ENCODE data around the gene SPPL2B. TPM values are rescaled to one million over a fixed set of nuclear protein-coding genes. Genes with fewer than 3 reads are reported as not detected.

Gene SPPL2B
- polyA plus RNA-seq, 1 of the 3 experiments (the other 2 are of a cell fraction): 58.1 TPM

GRCh38 chr19:2334986-2335846 lies 6.7 kb downstream of the SPPL2B start:
- Histone ChIP-seq H3K36me3 (replicated peaks in 1 of 2; ENCODE audit: control insufficient read depth in 1 of 2, insufficient read depth in 2 of 2, low read length in 1 of 2) (peaks cover 0 to 4% of the 10 kb centered on the region in 2 experiments), H3K27me3 (ENCODE audit: insufficient read depth) (no peaks in the 10 kb centered on the region), H3K9me3 (no peaks in the 10 kb centered on the region), H3F3A (replicated peaks; ENCODE audit: insufficient read depth) (peaks cover 18% of the 10 kb centered on the region), H4K20me1 (ENCODE audit: insufficient read depth) (peaks cover 20% of the 10 kb centered on the region), H3K79me2 (ENCODE audit: insufficient read depth) (peaks cover 57% of the 10 kb centered on the region), H3K27ac (ENCODE audit: low read depth in 2 of 2, low read length in 1 of 2) (no peak overlapping the region), H3K9me2 (no peaks in the 10 kb centered on the region), H3K4me1 (ENCODE audit: control insufficient read depth in 1 of 2, insufficient read depth in 2 of 2, low read depth in 1 of 2, low read length in 1 of 2) (peaks cover 0 to 2% of the 10 kb centered on the region in 2 experiments; a peak in 1 of 4 replicates), H3K4me2 (no peak overlapping the region), H3K4me3 (ENCODE audit: low read depth in 2 of 2, low read length in 1 of 2) (no peak overlapping the region), H3K9ac (no peak overlapping the region), H2AFZ (ENCODE audit: low read depth) (no peak overlapping the region)
- WGBS (ENCODE audit: low lambda C conversion rate): 95% methylated on average over 25 of the region's 26 CpGs
- POLR2A ChIA-PET: interaction anchor here (1.1 kb wide), 1 partner anchor 19 kb away, joined by 3 read pairs; no protein-coding TSS in a partner anchor
- CTCF ChIA-PET: no interaction called here
- DNase-seq: peak; percentile 61
- no peak for TF ChIP-seq FOXJ3 (CRISPR knock-in tag; IDR thresholded peaks at IDR 0.05)
- TF ChIP-seq EZH2phosphoT487 (IDR thresholded peaks at IDR 0.05; ENCODE audit: borderline replicate concordance, low read depth): no peak
- no peak for TF ChIP-seq MXI1 (IDR thresholded peaks at IDR 0.05; ENCODE audit: low read depth, low read length)
- TF ChIP-seq POLR2AphosphoS5 (IDR thresholded peaks at IDR 0.05; ENCODE audit: low read depth, low read length): no peak
- no peak for TF ChIP-seq SIN3A (IDR thresholded peaks at IDR 0.05; ENCODE audit: borderline replicate concordance, low read depth, low read length)
- no peak for TF ChIP-seq GATA2 (CRISPR knock-in tag; IDR thresholded peaks at IDR 0.05)
- TF ChIP-seq MEF2A (IDR thresholded peaks at IDR 0.05; ENCODE audit: borderline replicate concordance, low read depth): no peak
- no peak for TF ChIP-seq TAF1 (IDR thresholded peaks at IDR 0.05; ENCODE audit: borderline replicate concordance, low read depth, low read length)
- TF ChIP-seq TCF12 (IDR thresholded peaks at IDR 0.05): no peak
- no peak for TF ChIP-seq RFX5 (IDR thresholded peaks at IDR 0.05; ENCODE audit: low read length)
- no peak for TF ChIP-seq YY1 (IDR thresholded peaks at IDR 0.05; ENCODE audit: low read depth)
- TF ChIP-seq NRF1 (IDR thresholded peaks at IDR 0.05; ENCODE audit: low read depth, low read length): no peak
- TF ChIP-seq SMC3 (IDR thresholded peaks at IDR 0.05; ENCODE audit: low read depth, low read length): no peak
- TF ChIP-seq IRF3 (IDR thresholded peaks at IDR 0.05; ENCODE audit: low read depth, low read length): no peak
- TF ChIP-seq MAX (IDR thresholded peaks at IDR 0.05; ENCODE audit: low read depth): no peak
- TF ChIP-seq USF2 (IDR thresholded peaks at IDR 0.05; ENCODE audit: borderline replicate concordance, low read depth, low read length): no peak
